Renal cortex interstitium (tissue), 11 donors: ENCODE data around the gene EPAS1. TPM values are rescaled to one million over a fixed set of nuclear protein-coding genes. Genes with fewer than 3 reads are reported as not detected.

ENCODE experiments used
- DNase-seq, 11 donors: peaks; one replicate each; pipeline ENCODE4 v3.0.0-alpha.2; 2013; ENCODE audit warnings: low read depth in 9 of 11, low spot score in 4 of 11; ENCODE audit errors: extremely low read depth in 1 of 11
- polyA plus RNA-seq, 3 donors: library from polyadenylated mRNA; unstranded; fragments of 120-200 nt; gene quantifications; one replicate each; pipeline ENCODE4 v1.2.1, GENCODE V29; 2013; ENCODE audit not compliant: insufficient read length in 3 of 3

The EPAS1 gene
- polyA plus RNA-seq, 3 donors = 42.0 to 61.4 (median 47.3) TPM

DNA sequence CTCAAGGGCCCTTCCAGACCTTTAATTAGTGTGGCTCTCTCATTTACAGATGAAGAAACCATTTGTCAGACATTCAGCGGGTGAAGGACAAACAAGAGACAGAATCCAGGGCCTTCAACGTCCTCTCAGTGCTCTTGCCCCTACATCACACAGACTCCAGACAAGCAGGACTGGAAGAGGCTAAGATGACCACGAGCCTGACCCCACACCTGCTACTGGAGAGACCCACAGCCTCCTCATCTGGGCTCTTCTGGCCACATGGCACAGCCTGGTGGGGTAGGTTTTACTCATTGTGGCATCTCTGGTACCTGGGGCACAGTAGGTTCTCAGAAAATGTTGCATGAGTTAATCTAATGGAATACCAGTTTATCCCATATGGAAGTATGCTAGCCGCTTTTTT lies 112.5 kb downstream of the EPAS1 start:
- no peak for DNase-seq

DNA sequence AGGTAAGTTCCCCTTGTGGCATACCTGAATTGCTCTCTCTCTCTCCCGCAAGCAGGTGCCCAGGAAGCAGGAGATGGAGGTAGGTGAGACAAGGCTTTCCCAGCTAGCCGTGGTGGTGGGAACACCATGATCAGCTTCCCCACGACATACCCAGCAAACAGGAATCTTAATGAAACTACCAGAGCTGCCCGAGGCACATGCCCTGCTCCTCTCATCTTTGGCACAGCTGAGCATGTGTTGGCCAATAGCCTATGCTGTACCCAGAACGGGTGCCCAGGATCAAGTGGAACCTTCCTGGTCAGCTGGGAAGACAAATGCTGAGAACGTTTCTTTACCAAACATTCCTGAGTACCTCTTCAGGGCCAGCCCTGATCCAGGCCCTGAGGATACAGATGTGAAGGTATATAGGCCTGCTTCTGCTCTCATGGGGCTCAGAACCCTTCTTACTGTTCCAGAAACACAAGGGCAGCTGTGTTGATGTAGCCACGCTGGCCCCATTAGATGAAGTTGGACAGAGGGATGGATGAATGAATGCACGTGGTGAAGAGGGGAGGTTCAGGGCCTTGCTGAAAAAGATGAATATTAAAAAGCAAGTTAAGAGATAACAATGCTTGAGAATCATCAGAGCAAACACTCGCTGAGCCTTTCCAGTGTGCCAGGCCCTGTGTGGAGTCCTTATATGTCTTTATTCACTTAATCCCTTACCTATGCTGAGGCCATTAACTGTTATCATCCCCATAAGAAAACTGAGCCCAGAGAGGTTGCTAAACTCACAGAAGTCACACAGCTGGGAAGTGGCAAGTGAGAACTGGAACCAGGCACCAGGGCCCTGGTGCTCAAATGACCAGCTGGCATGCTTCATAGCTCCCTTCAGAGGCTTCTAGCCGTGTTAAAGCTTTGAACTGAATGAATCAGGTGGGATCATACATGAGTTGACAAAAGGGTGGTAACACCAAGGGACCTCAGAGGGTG lies 113.4 kb downstream of the EPAS1 start:
- DNase-seq = no peak

- no peak for DNase-seq
Measured at GRCh38 chr2:46411245-46411641, 114.0 kb downstream of the EPAS1 start.

DNA sequence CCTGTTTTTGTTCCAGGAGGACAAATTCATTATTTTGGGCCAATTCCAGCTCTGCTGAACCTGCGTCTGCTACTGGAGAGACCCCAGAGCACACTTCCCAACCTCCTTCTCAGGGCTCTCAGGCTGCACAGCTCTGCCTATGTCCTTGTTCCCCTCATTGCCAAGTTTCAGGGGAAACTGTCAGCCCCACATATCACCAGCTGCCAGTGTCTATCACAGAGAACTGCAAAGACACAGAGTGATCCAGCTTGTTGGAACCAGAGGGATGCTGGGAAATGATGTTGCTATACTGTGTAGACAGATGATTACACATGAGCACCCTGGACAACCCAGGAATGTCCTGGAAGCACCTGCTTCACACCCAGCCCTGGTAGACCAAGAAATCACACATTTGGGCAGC lies 114.8 kb downstream of the EPAS1 start:
- no peak for DNase-seq

- DNase-seq = no peak
Measured at GRCh38 chr2:46413111-46413510, 115.9 kb downstream of the EPAS1 start.

DNA sequence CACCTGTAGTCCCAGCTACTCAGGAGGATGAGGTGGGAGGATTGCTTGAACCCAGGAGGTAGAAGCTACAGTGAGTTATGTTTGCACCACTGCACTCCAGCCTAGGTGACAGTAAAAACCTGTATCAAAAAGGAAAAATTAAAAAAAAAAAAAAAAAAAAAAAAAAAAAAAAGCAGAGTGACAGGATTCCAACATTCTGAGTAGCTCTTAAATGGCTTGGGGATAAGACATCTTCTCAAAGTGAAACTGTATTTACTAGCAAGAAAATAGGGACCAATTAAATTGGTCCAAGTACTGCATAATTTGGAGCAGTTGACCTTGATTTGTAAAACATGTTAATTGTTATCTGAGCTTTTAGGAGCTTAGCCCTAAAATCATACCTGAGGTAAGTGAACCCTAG lies 116.4 kb downstream of the EPAS1 start:
- no peak for DNase-seq

DNA sequence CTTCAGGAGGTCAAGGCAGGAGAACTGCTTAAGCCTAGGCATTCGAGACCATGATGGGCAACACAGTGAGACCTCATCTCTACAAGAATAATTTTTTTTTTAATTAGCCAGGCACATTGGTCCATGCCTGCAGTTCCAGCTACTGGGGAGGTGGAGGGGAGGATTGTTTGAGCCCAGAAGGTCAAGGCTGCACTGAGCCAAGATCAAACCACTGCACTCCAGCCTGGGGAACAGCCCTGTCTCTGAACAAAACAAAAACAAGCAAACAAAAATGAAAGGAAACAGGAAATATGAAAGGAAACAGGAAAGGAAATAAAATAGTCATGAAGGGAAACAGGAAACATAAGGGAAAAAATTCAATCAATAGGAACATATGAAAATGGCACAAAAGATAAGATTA lies 117.5 kb downstream of the EPAS1 start:
- no peak for DNase-seq

GRCh38 chr2:46416280-46416679 lies 119.1 kb downstream of the EPAS1 start:
- no peak for DNase-seq

DNA sequence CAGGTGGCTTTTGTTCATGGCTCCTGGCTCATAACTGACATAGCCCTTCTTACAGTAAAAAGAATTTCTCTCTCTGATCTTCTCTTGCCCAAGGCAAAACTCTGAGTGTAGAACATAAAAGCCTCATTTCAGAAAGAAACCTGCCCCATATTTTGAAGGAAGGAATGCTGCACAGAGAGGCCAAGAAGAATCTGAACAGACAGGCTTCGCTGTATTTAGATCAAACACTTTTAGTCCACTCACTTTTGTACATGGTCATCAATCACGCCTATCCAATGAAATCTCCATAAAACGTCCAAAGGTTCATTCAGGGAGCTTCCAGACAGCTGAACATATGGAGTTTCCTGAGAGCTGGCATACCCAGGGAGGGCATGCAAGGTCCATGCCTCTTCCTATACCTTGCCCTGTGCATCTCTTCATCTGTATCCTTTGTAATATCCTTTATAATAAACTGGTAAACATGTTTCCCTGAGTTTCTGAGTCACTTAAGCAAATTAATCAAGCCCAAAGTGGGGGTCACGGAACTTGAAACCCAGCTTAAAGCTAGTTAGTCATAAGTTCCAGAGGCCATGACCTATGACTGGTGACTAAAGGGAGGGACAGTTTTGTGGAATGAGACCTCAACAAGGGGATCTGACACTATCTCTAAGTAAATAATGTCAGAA lies 119.7 kb downstream of the EPAS1 start:
- no peak for DNase-seq

- DNase-seq = no peak
Measured at GRCh38 chr2:46420945-46421344, 123.7 kb downstream of the EPAS1 start.

DNA sequence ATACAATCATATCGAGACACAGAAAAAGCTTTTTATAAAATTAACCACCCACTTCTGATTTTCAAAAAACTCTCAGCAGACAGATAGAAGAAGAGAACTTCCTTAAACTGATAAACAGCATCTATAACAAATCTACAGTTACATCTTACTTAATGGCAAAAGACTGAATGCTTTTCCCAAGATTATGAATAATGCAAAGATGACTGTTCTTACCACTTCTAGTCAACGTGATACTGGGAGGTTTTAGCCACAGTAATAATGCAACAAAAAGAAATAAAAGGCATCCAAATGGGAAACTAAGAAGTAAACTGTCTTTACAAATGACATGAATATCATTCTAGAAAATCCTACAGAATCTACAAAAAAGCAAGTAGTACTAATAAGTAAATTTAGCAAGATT lies 124.2 kb downstream of the EPAS1 start:
- no peak for DNase-seq

DNA sequence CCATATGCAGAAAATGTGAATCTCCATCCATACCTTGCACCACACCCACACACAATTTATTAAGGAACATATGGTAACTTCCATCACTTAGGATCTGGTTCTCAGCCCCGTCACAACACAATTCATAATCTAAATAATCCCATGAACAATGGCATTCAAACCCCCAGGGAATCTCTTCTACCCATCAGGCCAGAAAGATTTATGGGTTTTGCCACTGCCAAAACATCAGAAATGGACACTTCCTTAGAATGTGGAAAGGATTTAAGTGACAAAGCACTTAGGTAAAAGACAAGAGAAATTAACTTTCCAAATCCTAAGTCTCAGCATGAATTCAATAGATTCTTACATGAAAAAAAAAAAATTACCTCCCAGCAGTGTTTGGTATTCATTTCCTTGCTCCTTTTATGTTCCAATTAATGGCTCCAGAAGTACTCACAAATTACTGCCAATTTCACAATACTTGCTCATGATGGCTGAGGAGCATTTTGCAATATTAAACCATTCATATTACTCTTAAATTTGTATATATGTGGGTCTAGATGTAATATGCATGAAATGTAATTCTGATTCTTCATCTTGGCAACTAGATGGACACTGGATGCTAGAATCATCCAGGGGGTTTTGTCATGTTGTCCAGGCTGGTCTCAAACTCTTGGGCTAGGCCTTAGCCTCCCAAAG lies 125.6 kb downstream of the EPAS1 start:
- no peak for DNase-seq

DNA sequence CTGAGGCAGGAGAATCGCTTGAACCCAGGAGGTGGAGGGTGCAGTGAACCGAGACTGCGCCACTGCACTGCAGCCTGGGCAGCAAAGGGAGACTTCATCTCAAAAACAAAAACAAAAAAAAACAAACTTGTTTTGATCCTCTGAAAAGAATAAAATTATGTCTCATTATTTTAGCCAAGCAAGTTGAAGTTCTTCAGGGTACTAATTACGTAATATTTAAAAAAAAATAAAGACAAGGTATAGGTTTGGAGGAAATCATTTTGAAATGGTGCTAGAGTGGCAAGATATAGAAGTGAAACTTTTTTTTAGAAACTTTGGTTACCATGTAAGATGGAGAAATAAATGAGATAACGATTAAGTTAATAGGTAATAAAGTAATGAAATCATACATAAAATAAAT lies 127.7 kb downstream of the EPAS1 start:
- no peak for DNase-seq

DNA sequence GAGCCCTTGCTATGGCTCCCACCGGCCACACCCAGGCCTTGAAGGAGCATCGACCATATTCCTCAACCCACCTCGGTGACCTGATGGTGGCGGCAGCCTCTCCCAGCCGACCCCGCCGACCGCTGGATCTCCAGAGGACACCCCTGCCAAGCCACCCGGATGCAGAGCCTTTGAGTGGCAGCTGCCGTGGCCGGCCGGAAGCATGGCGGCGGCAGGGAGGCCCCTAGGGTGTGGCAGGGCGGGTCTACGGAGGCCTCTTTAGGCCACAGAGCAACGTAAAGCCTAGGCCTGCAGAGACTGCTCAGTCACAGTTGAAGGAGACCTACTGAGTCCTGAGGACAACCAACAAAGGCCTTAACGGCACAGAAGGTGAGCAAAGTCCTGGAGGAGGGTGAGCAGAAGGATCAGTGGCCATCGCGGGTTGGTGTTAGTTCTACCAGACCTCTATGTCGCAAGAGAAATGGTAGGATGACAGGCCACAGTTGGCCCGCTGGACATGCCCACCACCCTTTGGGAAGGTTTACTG lies 131.8 kb downstream of the EPAS1 start:
- no peak for DNase-seq

DNA sequence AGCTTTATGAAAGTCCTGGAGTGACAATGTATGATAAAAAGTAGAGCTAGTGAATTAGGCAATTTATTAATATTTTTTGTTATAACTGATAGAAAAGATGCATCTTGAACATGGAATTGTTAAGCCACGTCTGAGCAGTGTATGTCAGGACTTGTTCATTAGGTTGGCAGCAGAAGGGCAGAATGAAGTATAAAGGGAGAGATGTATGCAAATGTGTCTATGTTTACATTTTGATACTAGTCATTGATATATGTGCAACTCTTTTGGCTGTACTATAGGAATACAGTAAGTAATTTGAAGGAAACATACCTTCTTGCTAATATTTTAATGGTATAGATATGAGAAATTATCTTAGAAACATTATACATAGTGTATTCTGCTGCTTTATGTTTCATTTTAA lies 133.2 kb downstream of the EPAS1 start:
- no peak for DNase-seq

DNA sequence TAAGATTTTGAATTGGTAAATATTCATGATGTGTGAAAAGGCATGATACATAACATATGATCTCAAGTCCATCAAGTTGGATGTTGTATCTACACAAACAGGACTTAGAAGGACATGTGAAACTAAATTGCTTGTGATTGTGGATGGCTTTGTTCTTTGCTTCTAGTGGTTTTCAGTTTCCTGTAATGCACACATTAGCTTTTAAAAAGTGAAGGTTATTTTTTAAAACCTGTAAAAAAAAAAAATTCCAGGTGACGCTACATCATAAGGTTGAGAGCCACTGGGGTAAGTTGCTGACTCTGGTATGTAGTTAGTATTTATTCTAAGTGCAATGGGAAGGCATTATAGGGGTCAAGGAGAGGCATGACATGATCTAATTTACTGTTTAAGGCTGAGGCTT lies 133.8 kb downstream of the EPAS1 start:
- no peak for DNase-seq

DNA sequence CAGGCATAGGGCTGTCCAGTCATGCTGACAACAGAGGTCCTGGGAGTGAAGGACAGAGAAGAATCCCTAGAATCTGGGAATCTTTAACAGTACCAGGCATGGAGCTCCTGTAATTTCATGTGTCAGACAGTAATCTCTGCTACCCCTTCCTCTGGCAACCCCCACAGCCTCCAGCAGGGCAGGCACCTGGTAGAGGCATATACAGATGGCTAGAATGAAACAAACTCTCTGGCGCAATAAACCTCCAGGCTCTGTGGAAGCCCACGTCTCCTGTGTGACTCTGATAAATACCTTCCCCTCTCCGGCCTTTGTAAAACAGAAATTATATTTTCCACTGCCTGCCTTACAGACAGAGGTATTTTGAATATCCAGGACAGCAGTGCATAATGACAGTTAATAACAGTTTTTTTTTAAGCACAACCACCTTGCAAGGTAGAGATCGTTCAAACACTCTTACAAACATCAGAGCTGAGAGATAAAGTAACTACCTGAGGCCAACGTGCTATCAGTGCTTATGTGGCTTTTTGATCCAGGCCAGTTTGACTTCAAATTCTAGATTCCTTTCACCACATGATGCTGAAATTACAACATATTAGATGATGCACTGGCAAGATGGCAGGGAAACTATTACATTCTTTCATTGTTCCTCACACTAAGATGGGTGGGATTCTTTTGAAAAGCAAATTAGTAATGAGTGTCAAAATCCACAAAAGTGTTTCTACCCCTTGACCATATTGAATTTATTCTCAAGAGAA lies 134.5 kb downstream of the EPAS1 start:
- DNase-seq = no peak

GRCh38 chr2:46434851-46435273 lies 137.7 kb downstream of the EPAS1 start:
- no peak for DNase-seq

DNA sequence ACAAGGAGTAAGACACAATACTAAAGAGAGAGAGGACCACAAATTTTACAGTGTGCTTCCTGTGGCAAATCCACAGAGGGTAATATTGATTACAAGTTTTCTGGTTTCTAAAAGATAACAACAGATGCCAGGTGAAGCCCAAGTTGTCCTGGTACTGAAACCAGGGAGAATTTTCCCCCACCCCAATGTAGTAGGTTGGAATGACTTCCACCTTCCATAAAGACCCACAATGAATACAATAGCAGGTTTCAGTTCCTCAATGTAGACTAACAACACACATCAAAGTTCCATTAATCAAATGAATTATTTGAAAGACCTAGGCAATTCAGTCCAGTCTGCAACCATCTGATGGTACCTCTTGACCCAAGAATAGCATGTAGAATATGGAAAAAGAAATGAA lies 138.1 kb downstream of the EPAS1 start:
- DNase-seq = no peak
